Anterior cingulate cortex (tissue), 58 donors: Measurements from ENCODE around the gene SLC28A1.

Experiments used
- DNase-seq, 58 donors: peaks; one replicate each; lab custom pipeline; 2025; lab: John Stamatoyannopoulos, UW

SLC28A1 gene

GRCh38 chr15:84883916-84884781, at the start of gene SLC28A1:
SLC28A1 (plus strand) TSS chr15:84884662; CDS start chr15:84887761, 3,099 bp downstream.
- DNase-seq = no peak

GRCh38 chr15:84834969-84835368, 49.5 kb upstream of the SLC28A1 start:
- DNase-seq = no peak

GRCh38 chr15:84835661-84836337, 48.7 kb upstream of the SLC28A1 start:
- DNase-seq = no peak

GRCh38 chr15:84836844-84837243, 47.6 kb upstream of the SLC28A1 start:
- no peak for DNase-seq

GRCh38 chr15:84839714-84840113, 44.7 kb upstream of the SLC28A1 start:
- DNase-seq = no peak

GRCh38 chr15:84840255-84840654, 44.2 kb upstream of the SLC28A1 start:
- DNase-seq = no peak

- no peak for DNase-seq
These were observed 43.6 kb upstream of the SLC28A1 start for GRCh38 chr15:84840741-84841429.

GRCh38 chr15:84842781-84843180, 41.7 kb upstream of the SLC28A1 start:
- no peak for DNase-seq

- DNase-seq = no peak
These were observed 39.5 kb upstream of the SLC28A1 start for GRCh38 chr15:84844964-84845363.

- DNase-seq = peak in 2 of 58 donors; percentile 6 to 22
These were observed 38.8 kb upstream of the SLC28A1 start for GRCh38 chr15:84845631-84846030.

GRCh38 chr15:84846269-84846668, 38.2 kb upstream of the SLC28A1 start:
- no peak for DNase-seq

GRCh38 chr15:84847382-84847781, 37.1 kb upstream of the SLC28A1 start:
- no peak for DNase-seq

- no peak for DNase-seq
These were observed 32.2 kb upstream of the SLC28A1 start for GRCh38 chr15:84852212-84852611.

- DNase-seq = no peak
These were observed 29.3 kb upstream of the SLC28A1 start for GRCh38 chr15:84855136-84855535.

GRCh38 chr15:84855765-84856164, 28.7 kb upstream of the SLC28A1 start:
- no peak for DNase-seq

- no peak for DNase-seq
These were observed 27.6 kb upstream of the SLC28A1 start for GRCh38 chr15:84856731-84857417.

- DNase-seq = no peak
These were observed 27.0 kb upstream of the SLC28A1 start for GRCh38 chr15:84857418-84858004.

GRCh38 chr15:84858231-84858630, 26.2 kb upstream of the SLC28A1 start:
- no peak for DNase-seq

- DNase-seq = no peak
These were observed 25.3 kb upstream of the SLC28A1 start for GRCh38 chr15:84859144-84859543.

GRCh38 chr15:84859651-84860050, 24.8 kb upstream of the SLC28A1 start:
- DNase-seq = no peak
